GM21576 (cell line): ENCODE data around the gene CDCA3.
A peak's percentile ranks its signal among the peaks of the same experiment; 100 is the strongest.
"Not testable (repeated sequence)": the region's sequence is repeated elsewhere in the genome, so short reads cannot be mapped to it uniquely, and the experiment has no call there.

Experiments used
- ATAC-seq: cut with Tn5 transposase; IDR thresholded peaks from one replicate; pipeline ENCODE4 v1.9.1; 2021; ENCODE audit warnings: mild to moderate bottlenecking, moderate library complexity; ENCODE audit not compliant: unreplicated experiment

CDCA3 gene

GRCh38 chr12:6851153-6851920 lies at the start of gene CDCA3:
TSS of gene CDCA3 (minus strand) at chr12:6851286. CDS start at chr12:6850952, 334 bp downstream.
- peak; percentile 56 for ATAC-seq

GRCh38 chr12:6899837-6900519 lies 48.9 kb upstream of the CDCA3 start:
- ATAC-seq = no peak

- no peak for ATAC-seq
Measured at GRCh38 chr12:6899427-6899826, 48.3 kb upstream of the CDCA3 start.

GRCh38 chr12:6896846-6897435 lies 45.9 kb upstream of the CDCA3 start:
- no peak for ATAC-seq

- ATAC-seq = no peak
Measured at GRCh38 chr12:6894321-6894720, 43.2 kb upstream of the CDCA3 start.

- not testable (repeated sequence) for ATAC-seq
Measured at GRCh38 chr12:6892683-6893082, 41.6 kb upstream of the CDCA3 start.

- ATAC-seq = peak; percentile 9
Measured at GRCh38 chr12:6891646-6892001, 40.5 kb upstream of the CDCA3 start.

GRCh38 chr12:6890789-6891645 lies 39.9 kb upstream of the CDCA3 start:
- peak; percentile 89 for ATAC-seq

GRCh38 chr12:6889775-6890573 lies 38.9 kb upstream of the CDCA3 start:
- ATAC-seq = not testable (repeated sequence)

- ATAC-seq = not testable (repeated sequence)
Measured at GRCh38 chr12:6888794-6889193, 37.7 kb upstream of the CDCA3 start.

- no peak for ATAC-seq
Measured at GRCh38 chr12:6888360-6888759, 37.3 kb upstream of the CDCA3 start.

- no peak for ATAC-seq
Measured at GRCh38 chr12:6887460-6887859, 36.4 kb upstream of the CDCA3 start.

- ATAC-seq = not testable (repeated sequence)
Measured at GRCh38 chr12:6886206-6886999, 35.3 kb upstream of the CDCA3 start.

- no peak for ATAC-seq
Measured at GRCh38 chr12:6884539-6884938, 33.5 kb upstream of the CDCA3 start.

- ATAC-seq = no peak
Measured at GRCh38 chr12:6883683-6884082, 32.6 kb upstream of the CDCA3 start.

- no peak for ATAC-seq
Measured at GRCh38 chr12:6883252-6883651, 32.2 kb upstream of the CDCA3 start.

- ATAC-seq = not testable (repeated sequence)
Measured at GRCh38 chr12:6879824-6880223, 28.7 kb upstream of the CDCA3 start.

GRCh38 chr12:6874015-6874368 lies 22.9 kb upstream of the CDCA3 start:
- not testable (repeated sequence) for ATAC-seq
